Neural progenitor cell (in vitro differentiated cells): ENCODE results near the gene RFPL1. TPM values are rescaled to one million over a fixed set of nuclear protein-coding genes. Genes with fewer than 3 reads are reported as not detected.
A peak's percentile ranks its signal among the peaks of the same experiment; 100 is the strongest.

Experiments
- DNase-seq: peaks from one replicate; pipeline ENCODE4 v3.0.0-alpha.2; 2016; ENCODE audit warnings: low spot score
- H2AFZ ChIP-seq: fragments of 200-600 bp; sonication (generic); replicated peaks from 2 replicates; pipeline ENCODE4 v1.6.1; 2016; ENCODE audit warnings: antibody characterized with exemption
- H3F3A ChIP-seq: fragments of 200-600 bp; sonication (generic); 2 replicates; pipeline ENCODE4 v1.6.1; 2016; ENCODE audit warnings: antibody characterized with exemption, low read depth
- H3K27ac ChIP-seq: fragments of 200-600 bp; sonication (generic); 2 replicates; pipeline ENCODE4 v1.5.1; 2016; ENCODE audit warnings: mild to moderate bottlenecking
- H3K27me3 ChIP-seq: fragments of 200-600 bp; sonication (generic); 2 replicates; pipeline ENCODE4 v1.6.1; 2016; ENCODE audit warnings: mild to moderate bottlenecking, moderate library complexity
- H3K36me3 ChIP-seq: fragments of 200-600 bp; sonication (generic); 2 replicates; pipeline ENCODE4 v1.5.1; 2016
- H3K4me1 ChIP-seq: fragments of 200-600 bp; sonication (generic); 2 replicates; pipeline ENCODE4 v1.6.1; 2016; ENCODE audit warnings: mixed run types
- H3K4me2 ChIP-seq: fragments of 200-600 bp; sonication (generic); 2 replicates; pipeline ENCODE4 v1.6.1; 2016
- H3K4me3 ChIP-seq: fragments of 200-600 bp; sonication (generic); 2 replicates; pipeline ENCODE4 v1.5.1; 2016
- H3K79me2 ChIP-seq: fragments of 200-600 bp; sonication (generic); 2 replicates; pipeline ENCODE4 v1.6.1; 2016; ENCODE audit warnings: low read depth
- H3K9ac ChIP-seq: fragments of 200-600 bp; sonication (generic); 2 replicates; pipeline ENCODE4 v1.6.1; 2016
- H3K9me3 ChIP-seq: fragments of 200-600 bp; sonication (generic); 2 replicates; pipeline ENCODE4 v1.5.1; 2016; ENCODE audit warnings: low read depth
- H4K20me1 ChIP-seq: fragments of 200-600 bp; sonication (generic); 2 replicates; pipeline ENCODE4 v1.6.1; 2016; ENCODE audit warnings: low read depth
- H3K27ac Mint-ChIP-seq: 3 replicates; pipeline ENCODE4 v1.8.0; 2021; ENCODE audit warnings: mixed read lengths
- H3K27me3 Mint-ChIP-seq: 2 replicates; pipeline ENCODE4 v1.8.0; 2022; ENCODE audit warnings: low read depth, mild to moderate bottlenecking, inconsistent platforms, moderate library complexity, mixed read lengths; ENCODE audit not compliant: insufficient read depth
- H3K36me3 Mint-ChIP-seq: 3 replicates; pipeline ENCODE4 v1.8.0; 2021; ENCODE audit warnings: mixed read lengths
- H3K4me1 Mint-ChIP-seq: 3 replicates; pipeline ENCODE4 v1.8.0; 2021; ENCODE audit warnings: mixed read lengths
- H3K4me3 Mint-ChIP-seq: 3 replicates; pipeline ENCODE4 v1.8.0; 2021; ENCODE audit warnings: mild to moderate bottlenecking, moderate library complexity, mixed read lengths
- H3K9me3 Mint-ChIP-seq: 3 replicates; pipeline ENCODE4 v1.8.0; 2020; ENCODE audit warnings: mixed read lengths
- EZH2 ChIP-seq: fragments of 200-600 bp; sonication (generic); IDR thresholded peaks from 2 replicates; pipeline ENCODE4 v1.6.1; 2017; ENCODE audit warnings: antibody characterized with exemption, mild to moderate bottlenecking, moderate library complexity
- EZH2phosphoT487 ChIP-seq: fragments of 200-600 bp; sonication (generic); IDR thresholded peaks from 2 replicates; pipeline ENCODE4 v1.6.1; 2017; ENCODE audit warnings: antibody characterized with exemption
- total RNA-seq: library from RNA; depleted of rRNA; stranded (reverse); fragments of >200 nt; gene quantifications from 2 replicates; pipeline ENCODE4 v1.2.3, GENCODE V29; 2015; ENCODE audit warnings: low replicate concordance
- TF ChIP-seq, protein P1 (sequence below): fragments of 200-600 bp; sonication (generic); IDR thresholded peaks from 2 replicates; pipeline ENCODE4 v1.5.1; 2017; ENCODE audit warnings: antibody characterized with exemption, mild to moderate bottlenecking

The RFPL1 gene
- total RNA-seq, 1 donor from 2014 or later: not detected

GRCh38 chr22:29481265-29482000, 43.0 kb downstream of the RFPL1 start:
- Histone ChIP-seq H3K9ac (no peak overlapping the region), H3K36me3 (no peaks in the 10 kb centered on the region), H2AFZ (no peak overlapping the region), H3F3A (peaks cover 28% of the 10 kb centered on the region), H3K4me1 (peaks cover 24% of the 10 kb centered on the region), H3K4me3 (peak overlapping the region; percentile 28), H3K4me2 (peak overlapping the region; percentile 71), H3K9me3 (no peaks in the 10 kb centered on the region), H3K79me2 (no peaks in the 10 kb centered on the region), H3K27me3 (peaks cover 66% of the 10 kb centered on the region), H3K27ac (no peak overlapping the region), H4K20me1 (peaks cover 50% of the 10 kb centered on the region)
- Mint-ChIP-seq H3K27me3 (peaks cover 37% of the 10 kb centered on the region), H3K36me3 (peaks cover 2% of the 10 kb centered on the region), H3K27ac (no peak overlapping the region), H3K9me3 (no peaks in the 10 kb centered on the region), H3K4me3 (peak overlapping the region; percentile 84), H3K4me1 (peaks cover 29% of the 10 kb centered on the region)
- peak; percentile 56 for DNase-seq
- TF ChIP-seq, protein P1, sequence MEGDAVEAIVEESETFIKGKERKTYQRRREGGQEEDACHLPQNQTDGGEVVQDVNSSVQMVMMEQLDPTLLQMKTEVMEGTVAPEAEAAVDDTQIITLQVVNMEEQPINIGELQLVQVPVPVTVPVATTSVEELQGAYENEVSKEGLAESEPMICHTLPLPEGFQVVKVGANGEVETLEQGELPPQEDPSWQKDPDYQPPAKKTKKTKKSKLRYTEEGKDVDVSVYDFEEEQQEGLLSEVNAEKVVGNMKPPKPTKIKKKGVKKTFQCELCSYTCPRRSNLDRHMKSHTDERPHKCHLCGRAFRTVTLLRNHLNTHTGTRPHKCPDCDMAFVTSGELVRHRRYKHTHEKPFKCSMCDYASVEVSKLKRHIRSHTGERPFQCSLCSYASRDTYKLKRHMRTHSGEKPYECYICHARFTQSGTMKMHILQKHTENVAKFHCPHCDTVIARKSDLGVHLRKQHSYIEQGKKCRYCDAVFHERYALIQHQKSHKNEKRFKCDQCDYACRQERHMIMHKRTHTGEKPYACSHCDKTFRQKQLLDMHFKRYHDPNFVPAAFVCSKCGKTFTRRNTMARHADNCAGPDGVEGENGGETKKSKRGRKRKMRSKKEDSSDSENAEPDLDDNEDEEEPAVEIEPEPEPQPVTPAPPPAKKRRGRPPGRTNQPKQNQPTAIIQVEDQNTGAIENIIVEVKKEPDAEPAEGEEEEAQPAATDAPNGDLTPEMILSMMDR: no peak
- TF ChIP-seq EZH2phosphoT487: no peak
- TF ChIP-seq EZH2: no peak

DNA sequence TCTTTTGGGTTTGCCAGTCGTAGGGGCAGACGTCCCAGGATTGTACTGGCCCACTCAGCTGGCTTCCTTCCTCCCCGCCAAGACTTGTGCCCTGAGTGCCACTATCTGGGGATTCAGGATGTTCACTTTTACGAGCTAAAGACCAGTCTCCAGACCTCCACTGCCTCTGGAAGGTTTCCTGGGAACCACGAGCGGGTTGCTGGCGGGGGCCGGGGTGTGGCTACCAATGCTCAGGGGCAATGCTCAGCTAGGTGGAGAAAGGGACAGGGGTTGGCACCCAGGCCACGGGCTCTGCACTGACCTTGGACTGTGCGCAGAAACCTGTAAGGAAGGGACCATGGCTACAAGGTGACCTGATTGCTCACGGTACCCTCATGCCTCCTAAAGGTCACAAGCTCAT, 43.9 kb downstream of the RFPL1 start:
- Histone ChIP-seq H4K20me1 (peaks cover 47% of the 10 kb centered on the region), H3K79me2 (no peaks in the 10 kb centered on the region), H3K36me3 (no peaks in the 10 kb centered on the region), H3K27me3 (peaks cover 57% of the 10 kb centered on the region), H2AFZ (no peak overlapping the region), H3K4me1 (peaks cover 24% of the 10 kb centered on the region), H3F3A (peaks cover 28% of the 10 kb centered on the region), H3K9me3 (no peaks in the 10 kb centered on the region), H3K27ac (no peak overlapping the region), H3K4me3 (no peak overlapping the region), H3K9ac (no peak overlapping the region), H3K4me2 (no peak overlapping the region)
- H3K4me3 Mint-ChIP-seq: peak overlapping the region; percentile 59
- H3K9me3 Mint-ChIP-seq: no peaks in the 10 kb centered on the region
- no peak overlapping the region for H3K27ac Mint-ChIP-seq
- peaks cover 35% of the 10 kb centered on the region for H3K27me3 Mint-ChIP-seq
- DNase-seq: no peak
- H3K4me1 Mint-ChIP-seq: peaks cover 29% of the 10 kb centered on the region
- peaks cover 2% of the 10 kb centered on the region for H3K36me3 Mint-ChIP-seq
- TF ChIP-seq EZH2phosphoT487 (no peak), EZH2 (no peak)
- TF ChIP-seq, protein P1: no peak

GRCh38 chr22:29482726-29483125, 44.3 kb downstream of the RFPL1 start:
- no peak overlapping the region for H3K4me2 ChIP-seq
- no peak overlapping the region for H2AFZ ChIP-seq
- H3K27ac Mint-ChIP-seq: no peak overlapping the region
- H3K4me1 ChIP-seq: peaks cover 24% of the 10 kb centered on the region
- no peak overlapping the region for H3K4me3 Mint-ChIP-seq
- H3K27ac ChIP-seq: no peak overlapping the region
- peaks cover 28% of the 10 kb centered on the region for H3F3A ChIP-seq
- H3K9ac ChIP-seq: no peak overlapping the region
- peaks cover 29% of the 10 kb centered on the region for H3K4me1 Mint-ChIP-seq
- peaks cover 32% of the 10 kb centered on the region for H3K27me3 Mint-ChIP-seq
- no peaks in the 10 kb centered on the region for H3K79me2 ChIP-seq
- H3K27me3 ChIP-seq: peaks cover 53% of the 10 kb centered on the region
- no peak for DNase-seq
- H3K36me3 ChIP-seq: no peaks in the 10 kb centered on the region
- no peak for TF ChIP-seq EZH2phosphoT487
- TF ChIP-seq, protein P1: no peak
- TF ChIP-seq EZH2: no peak
- H3K36me3 Mint-ChIP-seq: peaks cover 2% of the 10 kb centered on the region
- H3K4me3 ChIP-seq: no peak overlapping the region
- peaks cover 43% of the 10 kb centered on the region for H4K20me1 ChIP-seq
- no peaks in the 10 kb centered on the region for H3K9me3 Mint-ChIP-seq
- H3K9me3 ChIP-seq: no peaks in the 10 kb centered on the region
